Transverse colon (tissue), 4 donors: ENCODE measurements around the gene PRDM9.

Experiments used
- EP300 ChIP-seq: sonication (generic); formaldehyde crosslinking; IDR thresholded peaks from one replicate; pipeline ENCODE4 v1.6.1; 2017; ENCODE audit warnings: antibody characterized with exemption, low read depth
- POLR2A ChIP-seq: fragments of 450-650 bp; IDR thresholded peaks from one replicate; pipeline ENCODE4 v1.6.1; 2016; ENCODE audit warnings: antibody characterized with exemption, mild to moderate bottlenecking, moderate library complexity
- POLR2AphosphoS5 ChIP-seq, 3 donors: sonication (generic); formaldehyde crosslinking; IDR thresholded peaks; one replicate each; pipeline ENCODE4 v1.6.1; 2016; ENCODE audit warnings: antibody characterized with exemption in 3 of 3
- TF ChIP-seq, protein P1 (sequence below), 5 experiments: fragments of 200-600 bp in 3 of 5; fragments of 450-650 bp in 2 of 5; sonication (generic) in 3 of 5; IDR thresholded peaks; 1 replicate in 2 of 5; 2 replicates in 3 of 5; pipeline ENCODE4 v1.5.1; 2016 to 2017; ENCODE audit warnings: antibody characterized with exemption in 5 of 5, inconsistent platforms in 3 of 5, mild to moderate bottlenecking in 2 of 5, moderate library complexity in 1 of 5

DNA sequence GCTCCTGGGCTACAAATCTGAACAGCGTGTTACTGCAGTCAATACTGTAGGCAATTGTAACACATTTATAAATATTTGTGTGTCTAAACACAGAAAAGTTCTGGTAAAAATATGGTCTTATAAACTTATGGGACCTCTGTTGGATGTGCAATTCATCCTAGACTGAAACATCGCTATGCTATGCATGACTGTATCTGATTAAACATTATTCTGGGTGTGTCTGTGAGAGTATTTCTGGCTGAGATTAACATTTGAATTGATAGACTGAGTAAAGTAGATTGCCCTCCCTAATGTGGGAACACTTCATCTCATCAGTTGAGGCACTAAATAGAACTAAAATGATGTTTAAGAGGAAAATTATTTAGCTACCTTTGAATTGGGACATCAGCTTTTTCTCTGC is 24.3 kb upstream of the PRDM9 start:
- TF ChIP-seq POLR2AphosphoS5 (IDR thresholded peaks at IDR 0.05): no peak
- TF ChIP-seq, protein P1, sequence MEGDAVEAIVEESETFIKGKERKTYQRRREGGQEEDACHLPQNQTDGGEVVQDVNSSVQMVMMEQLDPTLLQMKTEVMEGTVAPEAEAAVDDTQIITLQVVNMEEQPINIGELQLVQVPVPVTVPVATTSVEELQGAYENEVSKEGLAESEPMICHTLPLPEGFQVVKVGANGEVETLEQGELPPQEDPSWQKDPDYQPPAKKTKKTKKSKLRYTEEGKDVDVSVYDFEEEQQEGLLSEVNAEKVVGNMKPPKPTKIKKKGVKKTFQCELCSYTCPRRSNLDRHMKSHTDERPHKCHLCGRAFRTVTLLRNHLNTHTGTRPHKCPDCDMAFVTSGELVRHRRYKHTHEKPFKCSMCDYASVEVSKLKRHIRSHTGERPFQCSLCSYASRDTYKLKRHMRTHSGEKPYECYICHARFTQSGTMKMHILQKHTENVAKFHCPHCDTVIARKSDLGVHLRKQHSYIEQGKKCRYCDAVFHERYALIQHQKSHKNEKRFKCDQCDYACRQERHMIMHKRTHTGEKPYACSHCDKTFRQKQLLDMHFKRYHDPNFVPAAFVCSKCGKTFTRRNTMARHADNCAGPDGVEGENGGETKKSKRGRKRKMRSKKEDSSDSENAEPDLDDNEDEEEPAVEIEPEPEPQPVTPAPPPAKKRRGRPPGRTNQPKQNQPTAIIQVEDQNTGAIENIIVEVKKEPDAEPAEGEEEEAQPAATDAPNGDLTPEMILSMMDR (IDR thresholded peaks at IDR 0.05): no peak
- no peak for TF ChIP-seq POLR2A
- no peak for TF ChIP-seq EP300
